Measurements from ENCODE around the gene SLC25A21. TPM values are rescaled to one million over a fixed set of nuclear protein-coding genes. Genes with fewer than 3 reads are reported as not detected.

The SLC25A21 gene
- total RNA-seq, 6 experiments from 2014 or later: 0.09 to 0.37 (median 0.18) TPM; not detected in 1

- ATAC-seq (no peak), DNase-seq (no peak)
- intact Hi-C loops (cut with DNase I): no loop called here
- Histone ChIP-seq H3K9me3 (no peaks in the 10 kb centered on the region), H3K4me3 (no peak overlapping the region), H3K27me3 (no peaks in the 10 kb centered on the region), H3K36me3 (no peaks in the 10 kb centered on the region), H3K4me1 (no peaks in the 10 kb centered on the region), H3K27ac (no peak overlapping the region)
- no peak for TF ChIP-seq CTCF (IDR thresholded peaks at IDR 0.05)
- TF ChIP-seq POLR2A (IDR thresholded peaks at IDR 0.05): no peak
- WGBS (ENCODE audit: insufficient coverage, low coverage, low lambda C conversion rate, missing lambda C conversion rate): 74% methylated on average over 1 of the region's 1 CpG
These were observed 151.0 kb downstream of the SLC25A21 start for GRCh38 chr14:37021390-37021789.

GRCh38 chr14:37019488-37019887, 152.9 kb downstream of the SLC25A21 start:
- intact Hi-C loops (cut with DNase I): no loop called here
- 75% methylated on average over 1 of the region's 1 CpG for WGBS (ENCODE audit: insufficient coverage, low coverage, low lambda C conversion rate, missing lambda C conversion rate)
- no peak overlapping the region for H3K4me3 ChIP-seq
- no peak for TF ChIP-seq POLR2A (IDR thresholded peaks at IDR 0.05)
- TF ChIP-seq CTCF (IDR thresholded peaks at IDR 0.05): no peak
- no peaks in the 10 kb centered on the region for H3K36me3 ChIP-seq
- ATAC-seq (no peak), DNase-seq (no peak)
- H3K27ac ChIP-seq: no peak overlapping the region
- no peaks in the 10 kb centered on the region for H3K27me3 ChIP-seq
- H3K9me3 ChIP-seq: no peaks in the 10 kb centered on the region
- no peaks in the 10 kb centered on the region for H3K4me1 ChIP-seq

GRCh38 chr14:37018571-37019240, 153.7 kb downstream of the SLC25A21 start:
- no peak for DNase-seq
- intact Hi-C loops (cut with DNase I): no loop called here
- no peaks in the 10 kb centered on the region for H3K36me3 ChIP-seq
- no peak overlapping the region for H3K4me3 ChIP-seq
- no peak overlapping the region for H3K27ac ChIP-seq
- WGBS (ENCODE audit: insufficient coverage, low coverage, low lambda C conversion rate, missing lambda C conversion rate): 66% methylated on average over 3 of the region's 3 CpGs
- no peak for ATAC-seq
- TF ChIP-seq POLR2A (IDR thresholded peaks at IDR 0.05) (no peak), CTCF (IDR thresholded peaks at IDR 0.05) (no peak)
- no peaks in the 10 kb centered on the region for H3K4me1 ChIP-seq
- H3K27me3 ChIP-seq: no peaks in the 10 kb centered on the region
- no peaks in the 10 kb centered on the region for H3K9me3 ChIP-seq

- H3K27ac ChIP-seq: no peak overlapping the region
- no peak for TF ChIP-seq POLR2A (IDR thresholded peaks at IDR 0.05)
- TF ChIP-seq CTCF (IDR thresholded peaks at IDR 0.05): no peak
- intact Hi-C loops (cut with DNase I): no loop called here
- no peak overlapping the region for H3K4me3 ChIP-seq
- H3K4me1 ChIP-seq: no peaks in the 10 kb centered on the region
- WGBS (ENCODE audit: insufficient coverage, low coverage, low lambda C conversion rate, missing lambda C conversion rate): 32% methylated on average over 4 of the region's 4 CpGs
- H3K36me3 ChIP-seq: no peaks in the 10 kb centered on the region
- no peaks in the 10 kb centered on the region for H3K9me3 ChIP-seq
- no peaks in the 10 kb centered on the region for H3K27me3 ChIP-seq
- ATAC-seq: no peak
- no peak for DNase-seq
These were observed 159.3 kb downstream of the SLC25A21 start for GRCh38 chr14:37013078-37013477.
